NCI-H446 (cell line): Measurements from ENCODE around the gene ROCK2.

Source experiments
- DNase-seq, 2 experiments: peaks; one replicate each; lab custom pipeline; 2025; lab: John Stamatoyannopoulos, UW

Gene ROCK2

DNA sequence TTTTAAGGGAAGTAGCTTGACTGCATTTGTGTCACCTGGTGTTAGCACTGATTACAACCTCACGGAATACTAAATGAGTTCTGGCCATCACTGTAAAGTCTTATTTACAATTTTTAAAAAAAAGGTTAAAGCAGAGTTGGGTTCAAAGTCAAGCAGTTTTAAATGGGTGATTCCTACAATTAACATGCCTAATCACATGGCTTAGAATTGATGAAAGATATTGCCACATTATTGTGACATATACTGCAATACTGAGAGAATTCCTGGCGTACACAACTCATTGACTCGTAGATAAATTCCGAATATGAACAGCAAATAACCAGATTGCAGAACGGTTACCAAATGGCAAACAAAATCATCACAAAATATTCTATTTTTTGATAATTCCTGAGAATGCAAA, 34.2 kb downstream of the ROCK2 start:
- DNase-seq: no peak

DNA sequence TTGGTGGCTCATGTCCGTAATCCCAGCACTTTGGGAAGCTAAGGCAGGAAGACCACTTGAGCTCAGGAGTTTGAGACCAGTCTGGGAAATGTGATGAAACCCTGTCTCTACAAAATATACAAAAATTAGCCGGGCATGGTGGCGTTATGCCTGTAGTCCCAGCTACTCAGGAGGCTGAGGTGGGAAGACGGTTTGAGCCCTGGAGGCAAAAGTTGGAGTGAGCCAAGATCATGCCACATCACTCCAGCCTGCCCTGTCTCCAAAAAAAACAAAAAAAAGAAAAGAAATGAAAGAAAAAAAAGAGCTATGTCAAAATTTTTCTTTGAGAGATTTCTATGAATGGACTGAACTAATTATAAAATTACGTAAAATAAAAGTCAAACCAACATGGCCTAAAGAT, 34.7 kb downstream of the ROCK2 start:
- no peak for DNase-seq

DNA sequence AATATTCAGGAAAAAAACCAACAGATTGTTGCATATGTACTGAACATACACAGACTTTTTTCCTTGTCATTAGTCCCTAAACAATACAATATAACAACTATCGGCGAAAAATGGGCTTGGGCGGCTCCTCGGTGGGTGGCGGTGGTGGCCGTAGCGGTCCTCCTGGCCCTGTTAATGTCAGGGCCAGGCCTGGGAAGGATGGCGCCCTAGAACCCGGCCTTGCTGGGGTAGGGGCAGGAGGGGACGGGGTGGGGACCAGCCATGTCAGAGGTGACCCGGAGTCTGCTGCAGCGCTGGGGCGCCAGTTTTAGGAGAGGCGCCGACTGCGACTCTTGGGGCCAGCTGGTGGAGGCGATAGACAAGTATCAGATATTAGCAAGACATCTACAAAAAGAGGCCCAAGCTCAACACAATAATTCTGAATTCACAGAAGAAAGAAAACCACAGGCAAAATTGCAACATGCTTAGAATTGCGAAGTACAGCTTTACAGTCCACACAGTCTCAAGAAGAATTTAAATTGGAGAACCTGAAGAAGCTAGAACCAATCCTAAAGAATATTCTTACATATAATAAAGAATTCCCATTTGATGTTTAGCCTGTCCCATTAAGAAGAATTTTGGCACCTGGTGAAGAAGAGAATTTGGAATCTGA, 36.5 kb downstream of the ROCK2 start:
- DNase-seq: no peak

DNA sequence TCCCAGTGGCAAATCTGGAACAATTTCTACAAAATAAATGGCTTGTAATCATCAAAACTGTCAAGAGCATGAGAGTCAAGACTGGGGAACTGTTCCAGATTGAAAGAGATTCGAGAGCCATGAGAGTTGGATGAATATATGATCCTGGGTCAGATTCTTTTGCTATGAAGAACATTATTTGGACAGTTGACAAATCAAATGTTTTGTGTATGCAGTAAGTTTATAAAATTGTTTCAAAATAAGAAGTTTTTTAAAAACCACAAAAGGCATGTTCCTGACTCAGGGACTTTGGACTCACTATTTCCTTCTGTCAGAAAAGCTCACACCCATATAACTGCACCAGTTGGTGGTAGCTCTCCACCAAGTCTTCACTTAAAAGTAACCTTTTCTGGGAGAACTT, 38.5 kb downstream of the ROCK2 start:
- no peak for DNase-seq

DNA sequence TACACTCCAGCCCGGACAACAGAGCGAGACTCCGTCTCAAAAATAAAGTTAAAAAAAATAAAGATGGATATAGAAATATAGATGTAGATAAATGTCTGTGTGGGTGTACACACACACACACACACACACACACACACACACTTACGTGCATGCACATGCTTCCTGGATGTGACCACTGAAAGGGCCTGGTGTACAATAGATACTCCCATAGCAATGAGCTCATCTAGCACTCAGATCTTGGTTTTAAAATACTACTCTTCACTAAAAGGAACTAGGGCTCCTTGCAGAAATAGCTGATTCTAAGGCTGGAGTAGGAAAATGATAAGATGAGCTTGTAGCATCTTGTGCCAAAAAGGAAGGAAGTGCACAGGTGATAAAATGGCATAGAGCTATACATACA, 39.1 kb downstream of the ROCK2 start:
- no peak for DNase-seq

DNA sequence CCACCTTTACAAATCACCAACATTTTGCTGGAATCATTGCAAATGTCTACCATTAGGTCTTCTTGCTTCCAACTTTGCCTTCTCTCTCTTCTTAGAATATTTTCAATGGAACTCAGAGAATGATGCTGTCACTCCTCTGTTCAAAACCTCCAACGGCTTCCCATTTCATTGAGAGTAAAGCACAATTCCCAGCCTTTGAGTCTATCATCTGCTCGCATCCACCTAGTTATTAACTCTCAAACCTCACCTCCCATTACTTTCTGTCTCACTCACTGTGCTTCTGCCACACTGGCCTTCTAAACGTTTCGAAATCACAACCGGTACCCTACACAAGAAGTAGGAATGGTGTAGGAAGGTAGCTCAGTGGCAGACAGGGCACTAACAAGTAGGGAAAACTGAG, 40.0 kb downstream of the ROCK2 start:
- DNase-seq: no peak

DNA sequence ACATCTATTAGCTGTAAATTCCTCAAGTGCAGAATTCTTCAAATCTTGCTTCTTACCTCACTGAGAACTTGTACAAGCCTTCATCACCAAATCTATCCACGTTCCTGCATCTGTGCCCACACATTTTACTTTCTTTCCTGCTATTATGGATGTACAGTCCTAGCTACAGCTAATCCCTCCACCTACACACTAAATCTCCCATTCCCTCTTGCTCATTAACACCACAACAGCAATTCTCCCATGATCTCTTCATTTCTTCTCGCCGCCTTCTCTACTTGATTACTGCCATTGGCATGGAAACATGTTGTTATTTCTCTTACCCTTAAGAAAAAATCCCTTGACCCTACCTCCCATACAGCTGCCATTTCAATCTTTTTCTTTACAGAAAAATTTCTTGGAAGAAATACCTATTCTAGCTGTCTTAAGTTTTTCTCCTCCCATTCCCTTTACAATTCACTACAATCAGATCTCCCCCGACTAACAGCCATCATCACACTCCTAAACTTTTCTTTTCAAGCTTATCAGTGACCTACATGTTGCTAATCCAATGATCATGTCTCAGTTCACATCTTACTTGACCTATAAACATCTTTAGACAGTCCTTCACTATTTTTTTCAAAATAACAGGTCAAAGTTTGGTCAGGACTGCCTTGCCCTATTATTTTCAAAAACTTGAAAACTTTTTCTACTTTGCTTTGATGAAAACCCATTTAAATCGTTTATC, 41.0 kb downstream of the ROCK2 start:
- no peak for DNase-seq

DNA sequence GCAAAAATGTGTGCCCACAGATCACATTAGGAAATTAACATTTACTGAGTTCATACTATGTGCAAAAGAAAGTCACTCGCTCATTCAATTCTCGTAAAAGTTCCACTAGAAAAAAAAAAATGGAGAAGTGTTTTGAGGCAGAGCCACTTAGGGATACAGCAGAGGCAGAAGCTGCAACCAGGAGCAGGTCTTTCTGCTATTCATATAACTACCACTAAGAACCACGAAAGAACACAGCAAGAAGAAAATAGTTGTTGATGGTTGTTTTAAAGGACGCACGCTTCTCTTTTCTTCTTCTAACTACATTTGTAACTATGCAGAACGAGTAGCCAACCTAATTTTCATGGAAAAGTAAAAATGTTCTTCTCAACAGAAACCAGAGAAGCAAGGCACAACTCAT, 45.0 kb downstream of the ROCK2 start:
- no peak for DNase-seq

DNA sequence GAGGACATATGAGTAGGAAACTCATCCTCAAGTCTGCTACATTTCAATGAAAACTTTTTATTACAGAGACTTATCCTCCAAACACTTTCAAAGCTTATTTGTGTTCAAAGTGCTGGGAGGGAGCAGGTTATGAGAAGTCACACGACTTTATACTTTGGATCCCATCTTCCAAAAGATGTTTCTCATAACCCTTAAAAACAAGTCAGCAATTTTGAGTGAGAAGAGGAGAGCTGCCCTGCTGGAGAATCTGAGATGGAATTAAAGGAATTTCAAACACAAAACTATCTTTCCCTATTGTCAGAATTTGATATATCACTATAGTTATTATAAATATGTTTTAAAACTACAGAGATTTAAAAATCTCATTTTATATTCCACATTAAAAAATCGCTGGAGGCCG, 45.8 kb downstream of the ROCK2 start:
- no peak for DNase-seq

DNA sequence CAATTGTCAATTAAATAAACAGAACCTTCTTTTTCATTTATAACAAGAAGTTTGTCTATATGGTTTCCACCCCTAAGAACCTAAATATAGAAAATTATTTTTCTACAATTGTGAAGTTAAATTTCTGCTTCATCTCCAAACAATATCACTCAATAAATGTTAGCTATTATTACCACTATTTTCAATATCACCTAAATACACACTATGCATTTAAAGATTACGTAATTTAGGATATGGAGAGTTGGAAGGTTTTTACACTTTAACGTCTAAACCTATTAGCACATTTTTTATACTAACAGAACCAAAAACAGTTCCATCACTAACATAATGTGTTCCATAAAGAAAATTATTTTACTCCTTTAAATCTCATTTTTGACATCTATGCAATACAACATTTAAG, 48.0 kb downstream of the ROCK2 start:
- DNase-seq: no peak

DNA sequence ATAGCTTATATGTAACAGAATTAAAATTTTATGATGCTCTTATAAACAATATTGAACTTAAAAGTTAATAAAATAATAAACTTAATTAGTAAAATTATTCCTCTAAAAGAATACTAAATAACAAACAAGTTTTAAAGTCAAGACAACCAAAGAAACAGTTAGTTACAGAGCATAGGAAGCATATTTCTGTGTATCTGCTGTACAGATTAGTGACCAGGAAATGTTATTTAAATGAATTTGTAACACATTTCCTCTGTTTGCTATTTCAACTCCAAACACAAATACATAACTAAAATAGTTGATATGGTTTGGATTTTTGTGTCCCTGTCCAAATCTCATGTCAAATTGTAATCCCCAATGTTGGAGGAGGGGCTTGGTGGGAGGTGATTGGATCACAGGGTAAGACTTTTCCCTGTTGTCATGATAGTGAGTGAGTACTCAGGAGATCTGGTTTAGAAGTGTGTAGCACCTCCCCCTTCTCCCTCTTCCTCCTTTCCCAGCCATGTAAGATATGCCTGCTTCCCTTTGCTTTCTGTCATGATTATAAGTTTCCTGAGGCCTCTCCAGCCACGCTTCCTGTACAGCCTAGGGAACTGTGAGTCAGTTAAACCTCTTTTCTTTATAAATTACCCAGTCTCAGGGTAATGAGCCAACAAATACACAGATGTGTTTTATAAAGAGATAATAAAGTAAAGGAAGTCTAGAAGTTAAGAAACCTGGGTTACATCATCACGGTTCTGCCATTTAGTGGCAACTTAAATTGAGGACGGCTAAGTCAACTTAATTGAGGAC, 51.8 kb downstream of the ROCK2 start:
- DNase-seq: no peak

DNA sequence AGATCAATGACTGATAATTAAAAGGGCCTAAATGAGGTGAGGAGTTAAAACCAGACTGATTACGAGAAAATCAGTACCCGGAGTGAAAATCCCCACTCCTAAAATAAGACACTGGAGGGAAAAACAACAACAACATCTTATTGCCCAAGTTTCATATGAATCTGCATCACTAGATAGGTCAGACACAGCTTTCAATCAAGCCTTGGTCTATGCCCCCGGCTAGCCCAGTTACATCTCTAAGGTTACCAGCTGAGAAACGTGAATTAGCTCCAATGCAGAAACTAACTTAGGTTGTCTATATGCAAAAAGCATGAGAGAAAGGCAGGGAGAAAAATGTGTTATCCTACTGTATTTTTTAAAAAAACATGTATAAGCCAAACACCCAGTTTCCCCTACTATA, 53.7 kb downstream of the ROCK2 start:
- no peak for DNase-seq

DNA sequence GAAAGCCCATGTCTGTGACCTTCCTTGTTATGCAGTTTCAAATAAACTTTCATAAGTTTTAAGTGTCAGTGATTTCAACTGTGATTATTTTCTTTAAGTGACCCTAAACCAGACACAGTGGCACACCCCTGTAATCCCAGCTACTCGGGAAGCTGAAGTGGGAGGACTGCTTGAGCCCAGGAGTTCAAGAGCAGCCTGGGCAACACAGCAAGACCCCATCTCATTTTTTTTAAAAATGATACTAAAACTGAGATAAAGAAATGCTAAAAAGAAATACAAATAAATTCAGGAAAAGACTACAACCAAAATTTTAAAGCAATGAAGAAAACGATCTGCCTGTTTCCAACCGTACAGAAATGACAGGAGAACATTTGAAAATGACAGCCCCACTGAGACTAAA, 54.2 kb downstream of the ROCK2 start:
- DNase-seq: no peak

DNA sequence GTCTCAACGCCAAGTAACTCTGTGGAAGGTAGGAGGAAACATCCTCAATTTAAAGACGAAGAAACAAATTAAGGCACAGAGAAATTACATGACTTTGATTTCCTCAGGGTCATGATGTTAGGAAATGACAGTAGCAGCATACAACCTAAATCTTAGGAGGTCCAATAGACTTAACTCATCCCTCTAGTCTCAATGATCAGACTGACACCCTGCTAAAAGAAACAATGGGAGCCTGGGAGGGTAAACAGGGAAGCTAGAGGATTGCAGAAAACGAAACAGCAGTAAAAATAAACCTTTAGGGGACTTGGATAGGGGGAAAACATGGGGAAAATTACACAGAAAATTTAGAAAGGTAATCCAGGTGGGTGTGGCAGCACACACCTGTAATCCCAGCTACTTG, 56.0 kb downstream of the ROCK2 start:
- no peak for DNase-seq

DNA sequence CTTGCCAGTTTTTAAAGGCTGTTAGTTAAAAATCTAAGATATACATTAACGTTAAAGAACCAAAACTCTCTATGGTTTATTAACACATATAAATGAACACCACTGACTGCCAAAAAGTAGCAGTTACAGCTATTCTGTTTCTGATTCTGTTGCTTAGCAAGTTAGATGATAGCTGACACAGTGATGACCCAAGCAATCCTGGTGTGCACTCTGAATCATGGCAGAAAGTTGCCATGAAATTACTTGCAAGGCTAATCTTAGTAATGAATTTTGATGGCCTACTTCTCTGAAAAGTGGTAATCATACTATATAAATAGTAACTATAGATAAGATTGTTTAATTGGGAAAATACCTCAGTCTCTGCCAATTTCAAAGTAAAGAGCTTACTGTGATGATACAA, 57.7 kb downstream of the ROCK2 start:
- DNase-seq: no peak

DNA sequence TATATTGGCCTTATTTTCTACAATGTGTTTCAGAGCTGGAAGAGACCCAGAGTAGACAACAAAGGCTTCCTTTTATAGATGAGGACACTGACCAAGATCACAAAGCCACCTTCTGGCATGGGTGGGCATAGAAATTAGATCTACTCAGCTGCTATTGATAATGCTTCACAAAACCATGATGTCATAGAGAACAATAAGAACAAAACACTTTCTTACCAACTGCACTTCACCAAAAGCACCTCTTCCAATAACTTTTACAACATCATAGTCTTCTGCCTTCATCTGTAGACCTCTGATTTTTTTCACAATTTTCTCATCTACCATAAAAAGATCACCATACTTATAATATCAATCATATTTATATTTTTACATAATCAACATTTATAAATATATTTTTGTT, 58.1 kb downstream of the ROCK2 start:
- no peak for DNase-seq

DNA sequence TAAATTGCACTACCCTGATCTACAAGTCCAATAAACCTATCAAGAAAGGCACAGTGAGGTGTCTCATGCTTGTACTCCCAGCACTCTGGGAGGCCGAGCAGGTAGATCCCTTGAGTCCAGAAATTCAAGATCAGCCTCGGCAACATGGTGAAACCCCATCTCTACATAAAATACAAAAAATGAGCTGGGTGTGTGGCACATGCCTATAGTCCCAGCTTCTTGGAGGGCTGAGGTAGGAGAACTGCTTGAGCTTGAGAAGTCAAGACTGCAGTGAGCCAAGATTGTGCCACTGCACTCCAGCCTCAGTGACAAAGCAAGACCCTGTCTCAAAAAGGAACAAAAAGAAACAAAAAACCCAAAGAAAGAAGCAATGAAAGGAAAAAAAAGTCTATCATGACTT, 58.9 kb downstream of the ROCK2 start:
- DNase-seq: no peak

DNA sequence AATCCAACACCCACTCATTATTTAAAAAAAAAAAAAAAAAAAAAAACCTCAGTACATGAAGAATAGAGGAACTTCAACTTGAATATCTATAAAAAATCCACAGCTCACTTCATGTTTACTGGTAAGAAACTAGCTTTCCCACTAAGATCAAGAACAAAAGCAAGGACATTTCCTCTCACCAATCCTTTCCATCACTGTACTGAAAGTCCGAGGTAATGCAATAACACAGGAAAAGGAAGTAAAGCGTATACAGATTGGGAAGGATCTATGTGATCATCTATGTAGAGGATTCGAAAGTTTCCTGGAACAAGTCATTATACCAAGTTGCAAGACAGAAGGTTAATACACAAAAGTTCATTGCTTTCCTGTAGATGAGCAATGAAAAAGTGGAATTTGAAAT, 63.2 kb downstream of the ROCK2 start:
- no peak for DNase-seq

DNA sequence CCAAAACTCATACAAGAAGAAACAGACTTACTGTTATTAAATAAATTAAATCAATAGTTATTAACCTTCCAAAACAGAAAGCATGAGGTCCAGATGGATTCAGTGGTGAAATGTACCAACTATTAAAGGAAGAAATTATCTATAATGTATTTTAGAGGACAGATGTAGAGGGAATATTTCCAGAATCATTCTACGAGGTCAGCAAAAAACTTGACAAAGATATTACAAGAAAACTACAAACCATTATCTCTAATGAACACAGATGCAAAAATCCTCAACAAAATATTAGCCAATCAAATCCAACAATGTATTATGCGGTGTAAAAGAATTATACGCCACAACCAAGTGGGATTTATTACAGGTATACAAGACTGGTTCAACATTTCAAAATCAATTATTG, 63.7 kb downstream of the ROCK2 start:
- DNase-seq: no peak

DNA sequence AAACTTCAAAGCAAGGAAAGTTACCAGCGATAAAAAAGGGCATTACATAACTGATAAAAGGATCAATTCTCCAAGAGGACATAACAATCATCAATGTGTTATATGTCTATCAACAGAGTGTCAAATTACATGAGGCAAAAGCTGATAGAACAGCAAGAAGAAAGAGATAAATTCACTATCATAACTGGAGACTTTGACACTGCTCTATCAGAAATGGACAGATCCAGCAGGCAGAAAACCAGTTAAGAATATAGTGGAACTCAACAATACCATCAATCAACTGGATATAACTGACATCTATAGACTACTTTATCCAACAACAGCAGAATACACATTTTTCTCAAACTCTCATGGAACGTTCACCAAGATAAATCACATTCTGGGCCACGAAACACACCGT, 65.0 kb downstream of the ROCK2 start:
- DNase-seq: no peak

DNA sequence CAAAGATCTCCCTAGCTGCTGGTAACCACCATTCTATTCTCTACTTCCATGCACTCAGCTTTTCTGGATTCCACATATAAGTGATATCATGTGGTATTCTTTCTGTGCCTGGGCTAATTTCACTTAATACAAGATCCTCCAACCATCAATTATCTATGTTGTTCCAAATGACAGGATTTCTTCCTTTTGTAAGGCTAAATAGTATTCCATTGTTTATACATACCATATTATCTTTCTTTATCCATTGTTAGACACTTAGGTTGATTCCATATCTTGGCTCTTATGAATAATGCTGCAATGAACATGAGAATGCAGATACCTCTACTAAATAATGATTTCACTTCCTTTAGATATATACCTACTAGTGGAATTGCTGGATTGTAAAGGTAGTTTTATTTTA, 66.2 kb downstream of the ROCK2 start:
- no peak for DNase-seq

DNA sequence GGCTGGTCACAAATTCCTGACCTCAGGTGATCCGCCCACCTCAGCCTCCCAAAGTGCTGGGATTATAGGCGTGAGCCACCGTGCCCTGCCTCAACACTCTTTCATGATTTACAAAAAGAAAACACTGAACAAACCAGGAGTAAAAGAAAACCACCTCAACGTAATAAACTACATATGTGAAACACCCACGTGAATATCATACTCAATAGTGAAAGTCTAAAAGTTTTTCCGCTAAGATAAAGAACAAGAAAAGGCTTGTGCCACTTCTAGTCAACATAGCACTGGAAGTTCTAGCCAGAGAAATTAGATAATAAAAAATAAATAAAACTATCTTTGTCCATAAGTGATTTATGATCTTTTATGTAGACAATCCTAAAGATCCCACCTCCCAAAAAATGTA, 68.5 kb downstream of the ROCK2 start:
- DNase-seq: no peak

DNA sequence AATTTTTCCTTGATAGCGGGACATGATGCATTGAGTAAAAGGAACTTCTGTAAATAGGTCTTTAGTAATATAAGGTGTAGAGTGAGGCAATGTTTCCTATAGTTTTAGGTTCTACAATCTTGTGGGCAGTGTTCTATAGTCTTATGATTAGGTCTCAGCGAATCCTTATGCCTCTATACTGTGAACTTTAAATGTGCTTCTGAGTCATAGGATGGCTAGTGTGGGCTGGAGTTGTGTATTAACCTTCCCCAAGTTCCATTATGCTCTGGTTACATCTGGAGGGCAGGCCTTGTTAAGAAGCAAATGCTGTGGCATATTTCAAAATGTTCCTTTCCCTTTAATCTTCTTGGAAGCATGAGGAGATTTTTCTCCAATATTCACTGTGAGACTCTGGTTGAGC, 73.5 kb downstream of the ROCK2 start:
- no peak for DNase-seq
